Ovary (tissue), 3 donors: ENCODE measurements around the gene RMND5B.

Experiments used
- CTCF ChIP-seq, 3 donors: fragments of 450-650 bp in 2 of 3; fragments of 200-600 bp in 1 of 3; IDR thresholded peaks; one replicate each; pipeline versions ENCODE4 v1.5.1 to v1.8.0; 2016 to 2022; ENCODE audit warnings: antibody characterized with exemption in 3 of 3, mild to moderate bottlenecking in 1 of 3
- EP300 ChIP-seq: sonication (generic); formaldehyde crosslinking; IDR thresholded peaks from one replicate; pipeline ENCODE4 v1.6.1; 2017; ENCODE audit warnings: antibody characterized with exemption
- donor health status: DM: no; HTN: no; CAD: no.

GRCh38 chr5:178141550-178141949 lies 10.7 kb downstream of the RMND5B start:
- TF ChIP-seq CTCF (IDR thresholded peaks at IDR 0.05) (no peak), EP300 (no peak)
